SW480 (cell line): ENCODE data around the gene SUV39H1.
"Not testable (repeated sequence)": the region's sequence is repeated elsewhere in the genome, so short reads cannot be mapped to it uniquely, and the experiment has no call there.

Experiments
- DNase-seq: peaks from one replicate; pipeline ENCODE4 v3.0.0-alpha.2; 2016; ENCODE audit warnings: low spot score

SUV39H1 gene

GRCh38 chrX:48696301-48696908 is at the start of gene SUV39H1:
Gene SUV39H1, plus strand, starts transcription at chrX:48696734. Its CDS starts 51 bp downstream, at chrX:48696785.
- peak; percentile 88 for DNase-seq

DNA sequence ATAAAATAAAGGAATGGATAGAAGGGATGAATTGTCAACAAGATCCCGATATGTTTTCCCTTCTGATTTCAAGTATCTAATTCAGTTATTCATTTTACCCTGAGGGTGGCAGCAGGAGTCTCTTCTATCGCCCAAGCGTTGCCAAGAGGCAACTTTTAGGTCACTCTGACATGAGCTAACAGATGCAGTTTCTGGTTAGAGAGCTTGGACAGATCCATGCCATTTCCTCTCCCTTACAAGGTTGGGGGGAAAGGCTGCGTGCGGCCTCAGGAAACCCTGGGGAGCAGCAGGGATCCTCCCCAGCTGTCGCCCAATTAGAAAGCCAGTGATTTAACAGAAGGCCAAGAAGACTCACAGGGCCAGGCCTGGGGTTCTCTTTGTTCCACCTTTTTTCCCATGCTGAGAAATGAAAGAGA is 48.2 kb upstream of the SUV39H1 start:
- DNase-seq: peak; percentile 64

DNA sequence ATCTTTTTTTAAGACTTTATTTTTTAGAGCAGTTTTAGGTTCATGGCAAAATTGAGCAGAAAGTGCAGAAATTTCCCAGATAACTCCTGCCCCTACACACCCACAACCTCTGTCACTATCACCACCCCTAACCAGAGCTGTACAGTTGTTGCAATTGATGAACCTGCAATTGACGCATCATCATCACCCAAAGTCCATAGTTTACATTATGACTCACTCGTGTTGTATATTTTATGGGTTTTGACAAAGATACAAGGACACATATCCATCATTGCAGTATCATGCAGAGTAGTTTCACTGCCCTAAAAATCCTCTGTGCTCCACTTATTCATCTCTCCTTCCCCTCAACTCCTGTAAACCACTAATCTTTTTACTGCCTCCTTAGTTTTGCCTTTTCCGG is 47.4 kb upstream of the SUV39H1 start:
- peak; percentile 47 for DNase-seq

- not testable (repeated sequence) for DNase-seq
These were observed 44.4 kb upstream of the SUV39H1 start for GRCh38 chrX:48652055-48652579.

DNA sequence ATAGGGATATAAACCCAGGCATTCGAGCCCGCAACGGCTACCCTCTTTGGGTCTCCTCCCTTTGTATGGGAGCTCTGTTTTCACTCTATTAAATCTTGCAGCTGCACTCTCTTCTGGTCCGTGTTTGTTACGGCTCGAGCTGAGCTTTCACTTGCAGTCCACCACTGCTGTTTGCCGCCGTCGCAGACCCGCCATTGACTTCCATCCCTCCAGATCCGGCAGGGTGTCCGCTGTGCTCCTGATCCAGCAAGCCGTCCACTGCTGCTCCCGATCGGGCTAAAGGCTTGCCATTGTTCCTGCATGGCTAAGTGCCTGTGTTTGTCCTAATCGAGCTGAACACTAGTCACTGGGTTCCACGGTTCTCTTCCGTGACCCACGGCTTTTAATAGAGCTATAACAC is 41.8 kb upstream of the SUV39H1 start:
- DNase-seq: not testable (repeated sequence)

DNA sequence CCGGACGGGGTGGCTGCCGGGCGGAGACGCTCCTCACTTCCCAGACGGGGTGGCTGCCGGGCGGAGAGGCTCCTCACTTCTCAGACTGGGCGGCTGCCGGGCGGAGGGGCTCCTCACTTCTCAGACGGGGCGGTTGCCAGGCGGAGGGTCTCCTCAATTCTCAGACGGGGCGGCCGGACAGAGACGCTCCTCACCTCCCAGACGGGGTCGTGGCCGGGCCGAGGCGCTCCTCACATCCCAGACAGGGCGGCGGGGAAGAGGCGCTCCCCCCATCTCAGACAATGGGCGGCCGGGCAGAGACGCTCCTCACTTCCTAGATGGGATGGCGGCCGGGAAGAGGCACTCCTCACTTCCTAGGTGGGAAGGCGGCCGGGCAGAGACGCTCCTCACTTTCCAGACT is 36.8 kb upstream of the SUV39H1 start:
- DNase-seq: not testable (repeated sequence)

DNA sequence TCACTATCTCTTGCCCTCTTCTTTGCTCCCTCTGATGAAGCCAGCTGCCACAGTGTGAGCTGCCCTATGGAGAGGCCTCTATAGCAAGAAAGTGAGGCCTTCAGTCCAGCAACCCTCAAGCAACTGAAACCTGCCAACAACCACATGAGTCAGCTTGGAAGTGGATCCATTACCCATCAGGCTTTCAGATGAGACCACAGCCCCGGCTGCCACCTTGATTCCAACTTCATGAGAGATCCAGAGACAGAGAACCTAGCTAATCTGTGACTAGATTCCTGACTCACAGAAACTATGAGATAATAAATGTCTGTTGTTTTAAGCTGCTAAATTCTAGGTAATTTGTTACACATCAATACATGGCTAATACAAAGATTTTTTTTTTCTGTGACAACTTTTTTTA is 33.3 kb upstream of the SUV39H1 start:
- no peak for DNase-seq

- DNase-seq: no peak
These were observed 32.4 kb upstream of the SUV39H1 start for GRCh38 chrX:48664156-48664555.

- no peak for DNase-seq
These were observed 30.5 kb upstream of the SUV39H1 start for GRCh38 chrX:48665991-48666390.

GRCh38 chrX:48666649-48667048 is 29.9 kb upstream of the SUV39H1 start:
- DNase-seq: no peak

- no peak for DNase-seq
These were observed 29.0 kb upstream of the SUV39H1 start for GRCh38 chrX:48667509-48667908.

DNA sequence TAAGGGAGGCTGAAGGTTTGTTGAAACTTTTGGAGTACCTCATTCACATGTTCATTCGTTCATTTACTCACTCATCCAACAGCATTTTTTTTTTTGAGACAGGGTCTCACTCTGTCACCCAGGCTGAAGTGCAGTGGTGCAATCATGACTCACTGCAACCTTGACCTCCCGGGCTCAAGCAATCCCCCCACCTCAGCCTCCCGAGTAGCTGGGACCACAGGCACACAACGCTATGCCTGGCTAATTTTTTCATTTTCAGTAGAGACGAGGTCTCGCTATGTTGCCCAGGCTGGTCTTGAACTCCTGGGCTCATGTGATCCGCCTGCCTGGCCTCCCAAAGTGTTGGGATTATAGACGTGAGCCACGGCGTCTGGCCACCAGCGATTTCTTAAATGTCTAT is 28.3 kb upstream of the SUV39H1 start:
- DNase-seq: not testable (repeated sequence)

DNA sequence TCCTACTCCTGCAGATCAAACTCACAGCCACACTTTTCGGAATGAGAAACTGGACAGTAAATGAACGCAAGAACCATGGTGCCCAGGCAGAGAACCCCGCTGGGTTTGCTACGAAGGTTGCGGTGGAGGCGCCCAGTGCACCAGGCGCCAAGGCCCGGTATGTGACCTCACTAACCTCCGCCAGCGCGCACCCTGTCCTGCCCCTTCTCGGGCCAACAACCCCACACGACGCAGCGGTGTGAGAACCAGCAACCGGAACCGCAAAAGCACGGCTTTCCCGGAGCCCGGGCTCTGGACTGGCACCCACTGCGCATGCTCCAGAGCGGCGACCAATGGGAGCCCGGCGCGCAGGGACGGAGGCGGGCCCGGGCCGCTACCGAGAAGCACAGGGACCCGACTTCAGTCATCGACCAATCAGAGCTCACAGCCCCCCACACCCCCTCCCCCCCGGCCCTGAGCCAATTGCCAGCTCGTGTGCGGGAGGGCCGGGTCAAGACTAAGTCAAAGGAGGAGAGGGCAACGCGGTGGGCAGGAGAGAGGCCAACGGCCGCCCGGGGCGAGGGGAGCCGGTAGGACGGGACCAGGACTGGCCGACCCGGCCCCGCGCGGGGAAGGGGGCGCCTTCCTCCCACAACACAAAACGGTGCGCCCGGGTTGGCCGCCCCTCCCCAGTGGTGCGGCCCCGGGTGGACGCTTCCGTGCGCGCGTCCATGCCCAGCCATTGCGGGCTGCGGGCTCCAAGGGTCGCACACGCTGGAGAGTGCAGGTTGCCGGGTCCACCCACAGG is 20.2 kb upstream of the SUV39H1 start:
- peak; percentile 90 for DNase-seq

- peak; percentile 8 for DNase-seq
These were observed 19.7 kb upstream of the SUV39H1 start for GRCh38 chrX:48676893-48677270.

DNA sequence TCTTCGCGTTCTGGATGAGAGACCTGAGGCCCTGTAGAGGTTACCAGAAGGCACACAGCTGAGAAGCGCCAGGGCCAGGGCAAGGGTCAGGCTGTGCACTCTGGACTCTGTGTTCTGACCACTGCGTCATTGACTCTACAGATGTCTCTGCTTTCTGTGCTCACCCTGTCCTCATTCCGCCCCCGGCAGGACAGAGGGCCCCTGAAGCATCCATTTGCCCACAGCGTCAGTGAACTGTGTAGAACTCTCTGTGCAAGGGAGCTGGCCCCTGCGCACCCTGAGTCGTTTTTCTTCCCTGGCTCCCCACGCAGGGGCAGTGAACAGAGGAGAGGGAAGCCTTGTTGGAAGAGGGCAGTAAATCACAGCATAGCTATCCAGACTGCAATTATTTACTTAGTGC is 19.0 kb upstream of the SUV39H1 start:
- DNase-seq: no peak

- DNase-seq: not testable (repeated sequence)
These were observed 16.1 kb upstream of the SUV39H1 start for GRCh38 chrX:48680467-48680866.

DNA sequence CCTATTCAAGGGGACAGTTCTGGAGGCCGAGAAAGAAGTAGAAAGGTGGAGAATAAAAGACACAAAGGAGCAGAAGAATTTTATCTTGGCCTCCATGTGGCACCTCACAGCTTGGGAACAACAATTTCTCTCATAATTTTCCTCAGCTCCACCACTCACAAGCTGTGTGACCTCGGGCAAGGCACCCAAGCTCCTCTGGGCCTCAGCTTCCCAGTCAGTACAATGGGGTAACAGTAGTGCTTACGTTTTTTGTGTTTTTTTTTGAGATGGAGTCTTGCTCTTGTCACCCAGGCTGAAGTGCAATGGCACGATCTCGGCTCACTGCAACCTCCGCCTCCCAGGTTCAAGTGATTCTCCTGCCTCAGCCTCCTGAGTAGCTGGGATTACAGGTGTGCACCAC is 15.6 kb upstream of the SUV39H1 start:
- not testable (repeated sequence) for DNase-seq

DNA sequence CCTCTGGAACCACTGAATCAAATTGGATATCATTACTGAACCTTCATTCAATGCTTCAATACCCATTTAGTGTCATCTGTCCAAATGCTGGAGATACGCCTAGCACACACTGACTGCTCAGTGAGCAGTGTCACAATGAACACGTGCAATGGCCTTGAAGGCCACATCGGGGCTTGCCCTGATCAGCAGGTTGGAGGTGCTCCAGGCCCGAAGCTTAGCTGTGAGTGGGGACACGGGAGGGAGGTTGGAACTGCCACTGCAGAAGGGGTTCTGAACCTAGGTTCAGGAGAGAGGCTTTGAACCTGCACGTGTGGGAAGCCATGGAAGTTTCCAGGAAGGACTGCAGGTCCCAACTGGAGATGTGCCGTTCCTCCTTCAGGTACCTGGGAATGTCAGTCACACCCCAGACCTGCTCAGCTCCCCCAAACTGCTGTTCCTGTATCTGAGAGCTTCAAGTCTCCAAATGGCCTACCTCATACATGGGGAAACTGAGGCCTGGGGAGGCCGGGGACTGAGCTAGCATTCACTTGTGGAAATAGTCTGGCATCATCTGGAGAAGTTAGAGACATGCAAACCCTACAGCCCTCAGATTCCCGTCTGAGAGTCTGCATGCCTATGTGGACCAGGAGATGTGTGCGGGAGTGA is 14.9 kb upstream of the SUV39H1 start:
- no peak for DNase-seq

DNA sequence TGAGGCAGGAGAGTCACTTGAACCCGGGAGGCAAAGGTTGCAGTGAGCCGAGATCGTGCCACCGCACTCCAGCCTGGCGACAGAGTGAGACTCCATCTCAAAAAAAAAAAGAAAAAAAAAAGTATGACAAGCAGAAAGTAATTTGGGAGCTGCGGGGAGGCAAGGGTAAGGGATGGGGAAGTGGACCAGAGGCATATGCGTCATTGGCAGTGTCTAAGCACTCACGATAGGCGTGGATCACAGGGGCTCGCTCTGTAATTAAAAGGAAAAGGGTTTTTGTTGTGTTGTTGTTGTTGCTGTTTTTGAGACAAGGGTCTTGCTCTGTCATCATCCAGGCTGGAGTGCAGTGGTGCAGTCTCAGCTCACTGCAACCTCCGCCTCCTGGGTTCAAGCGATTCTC is 13.7 kb upstream of the SUV39H1 start:
- DNase-seq: not testable (repeated sequence)

- no peak for DNase-seq
These were observed 13.0 kb upstream of the SUV39H1 start, which contains the start of gene WAS for GRCh38 chrX:48683411-48683982. Gene WAS, plus strand, starts transcription at chrX:48683799. Its CDS starts 55 bp downstream, at chrX:48683854.

GRCh38 chrX:48684134-48684533 is 12.4 kb upstream of the SUV39H1 start:
- DNase-seq: no peak

DNA sequence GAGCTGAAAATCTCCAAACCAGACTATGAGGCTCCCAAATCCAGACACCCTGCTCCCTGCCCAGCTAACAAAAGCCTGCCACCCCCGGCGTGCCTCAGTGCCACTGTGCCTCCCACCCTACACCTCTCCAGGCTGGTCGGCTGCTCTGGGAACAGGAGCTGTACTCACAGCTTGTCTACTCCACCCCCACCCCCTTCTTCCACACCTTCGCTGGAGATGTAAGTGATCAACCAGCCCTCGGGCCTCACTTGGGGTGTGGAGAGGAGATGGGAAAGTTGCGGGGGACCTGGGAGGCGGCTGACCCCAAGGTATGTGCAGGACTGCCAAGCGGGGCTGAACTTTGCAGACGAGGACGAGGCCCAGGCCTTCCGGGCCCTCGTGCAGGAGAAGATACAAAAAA is 11.1 kb upstream of the SUV39H1 start:
- no peak for DNase-seq
